ENCODE data around the gene POU3F4.

The POU3F4 gene

DNA sequence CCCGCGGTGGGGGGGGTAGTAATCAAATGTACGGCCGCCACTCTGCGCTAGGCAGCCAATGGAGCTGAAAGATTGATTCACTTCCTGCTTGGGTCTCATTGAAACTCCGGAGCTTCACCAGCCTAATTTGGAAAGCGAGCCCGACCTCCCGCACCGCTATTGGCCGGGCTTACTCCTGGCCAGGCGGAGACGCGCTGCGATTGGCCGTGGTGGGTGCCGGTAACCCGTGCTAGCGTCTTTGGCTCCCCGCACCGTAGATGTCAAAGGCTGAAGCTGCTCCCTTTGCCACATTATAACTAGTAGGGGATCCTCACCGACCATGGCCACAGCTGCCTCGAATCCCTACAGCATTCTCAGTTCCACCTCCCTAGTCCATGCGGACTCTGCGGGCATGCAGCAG is at the start of gene POU3F4:
TSS of gene POU3F4 (plus strand) at position 285 of the 400 bp plus-strand sequence. CDS start at position 320, 35 bp downstream.
- TF ChIP-seq, protein P1, sequence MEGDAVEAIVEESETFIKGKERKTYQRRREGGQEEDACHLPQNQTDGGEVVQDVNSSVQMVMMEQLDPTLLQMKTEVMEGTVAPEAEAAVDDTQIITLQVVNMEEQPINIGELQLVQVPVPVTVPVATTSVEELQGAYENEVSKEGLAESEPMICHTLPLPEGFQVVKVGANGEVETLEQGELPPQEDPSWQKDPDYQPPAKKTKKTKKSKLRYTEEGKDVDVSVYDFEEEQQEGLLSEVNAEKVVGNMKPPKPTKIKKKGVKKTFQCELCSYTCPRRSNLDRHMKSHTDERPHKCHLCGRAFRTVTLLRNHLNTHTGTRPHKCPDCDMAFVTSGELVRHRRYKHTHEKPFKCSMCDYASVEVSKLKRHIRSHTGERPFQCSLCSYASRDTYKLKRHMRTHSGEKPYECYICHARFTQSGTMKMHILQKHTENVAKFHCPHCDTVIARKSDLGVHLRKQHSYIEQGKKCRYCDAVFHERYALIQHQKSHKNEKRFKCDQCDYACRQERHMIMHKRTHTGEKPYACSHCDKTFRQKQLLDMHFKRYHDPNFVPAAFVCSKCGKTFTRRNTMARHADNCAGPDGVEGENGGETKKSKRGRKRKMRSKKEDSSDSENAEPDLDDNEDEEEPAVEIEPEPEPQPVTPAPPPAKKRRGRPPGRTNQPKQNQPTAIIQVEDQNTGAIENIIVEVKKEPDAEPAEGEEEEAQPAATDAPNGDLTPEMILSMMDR (IDR thresholded peaks at IDR 0.05; ENCODE audit: borderline replicate concordance, insufficient read depth, low read depth, low read length), result no peak

DNA sequence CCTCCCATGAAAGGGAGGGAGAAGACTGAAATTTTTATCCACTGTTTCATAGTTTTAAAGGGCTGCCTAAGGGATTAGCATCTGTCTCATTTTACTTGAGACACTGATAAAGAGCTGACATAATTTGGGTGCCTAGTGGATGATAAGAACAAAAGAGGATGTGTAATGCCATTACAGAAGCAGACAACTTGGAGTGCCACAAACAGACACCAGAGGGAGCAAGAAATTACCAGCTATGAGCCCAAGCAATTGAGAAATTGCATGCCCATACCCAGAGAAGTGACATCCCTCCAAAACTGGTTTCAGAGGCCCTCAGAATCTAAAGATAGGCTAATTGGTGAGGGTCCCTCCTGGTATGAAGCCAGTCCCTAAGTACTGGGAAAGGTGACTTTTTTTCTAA is 38.5 kb upstream of the POU3F4 start:
- TF ChIP-seq, protein P1 (IDR thresholded peaks at IDR 0.05; ENCODE audit: borderline replicate concordance, insufficient read depth, low read depth, low read length), result peak; percentile 58

More for the DNA sequence above, at the start of gene POU3F4:
- no peak within 1 kb of the TSS for H3K4me3 ChIP-seq (ENCODE audit: low read depth, low read length)

DNA sequence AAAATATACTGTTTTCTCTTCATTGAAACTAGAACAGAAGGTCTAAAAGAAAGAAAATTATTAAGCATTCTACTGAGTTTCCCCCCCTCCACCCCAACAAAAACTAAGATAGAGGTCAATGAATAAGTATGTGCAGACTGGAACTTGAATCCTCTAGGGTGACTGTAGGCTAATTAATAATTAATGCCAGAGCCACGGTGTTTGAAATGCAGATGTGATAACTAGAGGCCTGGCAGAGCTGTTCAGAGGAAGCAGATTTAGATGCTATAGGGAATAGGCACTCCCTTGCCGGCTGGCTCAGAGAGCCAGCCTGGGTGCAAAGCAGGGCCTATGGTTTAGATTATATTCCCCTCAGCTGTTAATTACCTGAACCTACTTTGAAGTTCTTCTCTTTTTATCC is 12.2 kb upstream of the POU3F4 start:
- TF ChIP-seq, protein P1 (IDR thresholded peaks at IDR 0.05; ENCODE audit: borderline replicate concordance, insufficient read depth, low read depth, low read length), result no peak
- no peak overlapping the region for H3K4me3 ChIP-seq (ENCODE audit: low read depth, low read length)

More for the DNA sequence above, 38.5 kb upstream of the POU3F4 start:
- H3K4me3 ChIP-seq (ENCODE audit: low read depth, low read length), result no peak overlapping the region

DNA sequence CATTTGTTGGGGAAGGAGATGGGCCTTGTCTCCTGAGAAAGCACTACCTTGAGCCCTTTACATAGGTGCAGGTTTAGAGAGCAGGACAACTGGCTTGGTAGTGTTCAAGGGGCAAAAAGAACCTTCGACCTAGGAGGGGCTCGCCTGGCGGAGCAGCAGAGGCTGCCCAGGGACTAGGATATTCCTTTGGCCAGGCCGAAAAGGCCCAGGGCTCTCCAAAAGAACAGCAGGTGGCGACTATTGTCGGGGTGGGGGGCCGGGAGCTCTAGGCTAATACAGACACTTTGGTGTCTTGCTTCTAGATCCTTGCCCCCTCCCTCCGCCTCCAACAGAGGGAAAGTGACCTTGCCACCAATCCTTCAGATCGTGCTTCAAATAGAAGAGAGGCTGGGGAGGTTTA is 7.1 kb upstream of the POU3F4 start:
- TF ChIP-seq, protein P1 (IDR thresholded peaks at IDR 0.05; ENCODE audit: borderline replicate concordance, insufficient read depth, low read depth, low read length), result no peak
- H3K4me3 ChIP-seq (ENCODE audit: low read depth, low read length), result no peak overlapping the region

DNA sequence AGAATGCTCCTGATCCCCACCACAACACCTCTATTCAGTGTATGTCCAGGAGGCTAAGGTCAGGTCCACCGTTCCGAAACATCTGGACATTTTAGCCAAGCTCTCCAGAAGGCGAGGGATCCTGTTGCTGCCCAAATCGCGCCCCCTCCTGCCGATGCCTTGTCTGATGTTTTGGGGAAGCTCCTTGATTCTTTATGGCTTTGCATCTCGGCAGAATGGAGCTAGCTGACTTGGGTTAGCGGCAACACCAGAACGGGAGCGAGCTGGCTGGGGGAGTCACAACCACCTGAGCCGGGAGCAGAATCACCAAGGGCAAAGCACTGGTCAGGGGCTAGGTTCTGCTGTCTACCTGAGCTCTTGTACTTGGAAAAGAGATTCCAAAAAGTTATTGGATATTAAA is 6.6 kb upstream of the POU3F4 start:
- TF ChIP-seq, protein P1 (IDR thresholded peaks at IDR 0.05; ENCODE audit: borderline replicate concordance, insufficient read depth, low read depth, low read length), result no peak
- H3K4me3 ChIP-seq (ENCODE audit: low read depth, low read length), result no peak overlapping the region

DNA sequence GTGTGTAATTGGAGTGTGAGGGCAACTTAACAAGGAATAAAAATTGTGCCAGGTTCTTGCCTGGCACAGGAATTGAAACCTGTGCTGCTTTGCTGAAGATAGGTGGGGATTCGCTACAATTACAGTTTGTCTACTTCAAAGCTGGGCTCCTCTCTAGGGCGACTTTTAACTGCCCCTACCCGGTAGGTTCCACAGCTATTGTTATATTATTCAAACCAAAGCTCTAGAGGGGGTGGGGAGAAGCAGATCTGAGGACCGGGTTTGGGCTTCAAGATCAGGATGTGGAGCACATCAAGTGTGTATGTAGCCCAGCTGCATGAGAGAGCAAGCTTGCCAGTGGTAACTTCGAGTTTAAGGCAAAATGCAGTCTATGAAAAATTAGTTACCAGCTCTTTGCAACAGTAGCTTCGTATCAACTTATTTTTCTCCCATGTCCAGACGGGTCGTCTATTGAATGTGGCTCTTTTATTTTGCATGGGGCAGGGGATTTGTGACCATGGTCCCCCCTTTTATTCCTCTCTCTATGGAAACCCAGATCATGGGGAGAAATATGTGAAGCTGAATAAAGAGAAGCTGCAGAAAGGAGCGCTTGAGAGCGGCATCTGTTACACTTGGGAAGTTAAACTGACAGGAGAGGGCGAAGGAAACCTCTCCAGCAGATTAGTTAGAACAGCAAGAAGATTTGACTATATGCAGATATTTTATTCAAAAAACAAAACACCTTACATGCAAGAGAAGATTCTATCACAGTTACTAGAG is 3.2 kb upstream of the POU3F4 start:
- H3K4me3 ChIP-seq (ENCODE audit: low read depth, low read length), result no peak overlapping the region

More for the DNA sequence above, 3.2 kb upstream of the POU3F4 start:
- TF ChIP-seq, protein P1 (IDR thresholded peaks at IDR 0.05; ENCODE audit: borderline replicate concordance, insufficient read depth, low read depth, low read length), result no peak

Measured in GM12875 (cell line).